ENCODE measurements around the gene RAD51B. TPM values are rescaled to one million over a fixed set of nuclear protein-coding genes. Genes with fewer than 3 reads are reported as not detected.

Gene RAD51B
- total and polyA plus RNA-seq, 4 donors = 2.5 to 95.0 (median 9.6) TPM

GRCh38 chr14:68357777-68358176 lies 538.2 kb downstream of the RAD51B start:
- Histone ChIP-seq H3K36me3 (ENCODE audit: control insufficient read depth in 4 of 4, insufficient read depth in 4 of 4, low read length in 4 of 4) (no peaks in the 10 kb centered on the region), H3K9me3 (ENCODE audit: control insufficient read depth in 4 of 4, insufficient read depth in 3 of 4, low read length in 3 of 4) (no peaks in the 10 kb centered on the region), H3K4me1 (ENCODE audit: control insufficient read depth in 5 of 5, insufficient read depth in 5 of 5, low read length in 5 of 5) (peaks cover 0 to 30% (median 9%) of the 10 kb centered on the region in 5 donors), H3K27ac (ENCODE audit: low read depth in 1 of 2, low read length in 1 of 2) (no peak overlapping the region), H3K9ac (ENCODE audit: insufficient read depth in 1 of 2, low read length in 2 of 2) (no peak overlapping the region), H3K4me3 (no peak overlapping the region), H3K27me3 (ENCODE audit: control insufficient read depth in 3 of 3, insufficient read depth in 3 of 3, low read length in 2 of 3) (no peaks in the 10 kb centered on the region)
- TF ChIP-seq CTCF (IDR thresholded peaks at IDR 0.05; ENCODE audit: control extremely low read depth, extremely low read depth) = no peak
- ATAC-seq (ENCODE audit: insufficient read depth, low FRiP score) (no peak), DNase-seq (peak in 2 of 3 donors; percentile 85 to 86)
- 0 to 3% methylated on average over 1 of the region's 1 CpG for WGBS, 2 donors

- TF ChIP-seq CTCF (IDR thresholded peaks at IDR 0.05; ENCODE audit: control extremely low read depth, extremely low read depth) = no peak
- Histone ChIP-seq H3K4me1 (ENCODE audit: control insufficient read depth in 5 of 5, insufficient read depth in 5 of 5, low read length in 5 of 5) (peaks cover 0 to 29% (median 9%) of the 10 kb centered on the region in 5 donors), H3K4me3 (no peak overlapping the region), H3K27ac (ENCODE audit: low read depth in 1 of 2, low read length in 1 of 2) (no peak overlapping the region), H3K27me3 (ENCODE audit: control insufficient read depth in 3 of 3, insufficient read depth in 3 of 3, low read length in 2 of 3) (no peaks in the 10 kb centered on the region), H3K36me3 (ENCODE audit: control insufficient read depth in 4 of 4, insufficient read depth in 4 of 4, low read length in 4 of 4) (no peaks in the 10 kb centered on the region), H3K9ac (ENCODE audit: insufficient read depth in 1 of 2, low read length in 2 of 2) (no peak overlapping the region), H3K9me3 (ENCODE audit: control insufficient read depth in 4 of 4, insufficient read depth in 3 of 4, low read length in 3 of 4) (no peaks in the 10 kb centered on the region)
- 88 to 96% methylated on average over 1 of the region's 1 CpG for WGBS, 2 donors
- DNase-seq = no peak
- ATAC-seq (ENCODE audit: insufficient read depth, low FRiP score) = no peak
Observed at GRCh38 chr14:68358500-68358899, 538.9 kb downstream of the RAD51B start.

GRCh38 chr14:68359022-68359836 lies 539.6 kb downstream of the RAD51B start:
- Histone ChIP-seq H3K4me3 (no peak overlapping the region), H3K36me3 (ENCODE audit: control insufficient read depth in 4 of 4, insufficient read depth in 4 of 4, low read length in 4 of 4) (no peaks in the 10 kb centered on the region), H3K27me3 (ENCODE audit: control insufficient read depth in 3 of 3, insufficient read depth in 3 of 3, low read length in 2 of 3) (no peaks in the 10 kb centered on the region), H3K9me3 (ENCODE audit: control insufficient read depth in 4 of 4, insufficient read depth in 3 of 4, low read length in 3 of 4) (no peaks in the 10 kb centered on the region), H3K4me1 (ENCODE audit: control insufficient read depth in 5 of 5, insufficient read depth in 5 of 5, low read length in 5 of 5) (peaks cover 0 to 36% (median 17%) of the 10 kb centered on the region in 5 donors), H3K27ac (ENCODE audit: low read depth in 1 of 2, low read length in 1 of 2) (peak overlapping the region in 1 of 2 donors; percentile 92), H3K9ac (ENCODE audit: insufficient read depth in 1 of 2, low read length in 2 of 2) (no peak overlapping the region)
- ATAC-seq (ENCODE audit: insufficient read depth, low FRiP score) (no peak), DNase-seq (peak in 1 of 3 donors; percentile 53)
- TF ChIP-seq CTCF (IDR thresholded peaks at IDR 0.05; ENCODE audit: control extremely low read depth, extremely low read depth) = no peak
- WGBS, 2 donors = 70 to 78% methylated on average over 12 of the region's 12 CpGs
